Type B pancreatic cell (in vitro differentiated cells): ENCODE data around the gene MFAP5. TPM values are rescaled to one million over a fixed set of nuclear protein-coding genes. Genes with fewer than 3 reads are reported as not detected.

Source experiments
- DNase-seq: peaks from one replicate; pipeline ENCODE4 v3.0.0; 2021; ENCODE audit warnings: mixed read lengths; ENCODE audit not compliant: unreplicated experiment; ENCODE audit errors: extremely low spot score
- H3K27ac Mint-ChIP-seq: 2 replicates; pipeline ENCODE4 v1.8.0; 2021; ENCODE audit warnings: mild to moderate bottlenecking, mixed read lengths
- H3K27me3 Mint-ChIP-seq: 2 replicates; pipeline ENCODE4 v1.8.0; 2021; ENCODE audit warnings: mixed read lengths
- H3K36me3 Mint-ChIP-seq: 2 replicates; pipeline ENCODE4 v1.8.0; 2021; ENCODE audit warnings: mixed read lengths
- H3K4me1 Mint-ChIP-seq: one replicate; pipeline ENCODE4 v1.8.0; 2021; ENCODE audit warnings: mixed read lengths; ENCODE audit not compliant: unreplicated experiment
- H3K4me3 Mint-ChIP-seq: 2 replicates; pipeline ENCODE4 v1.8.0; 2021; ENCODE audit warnings: mild to moderate bottlenecking, mixed read lengths
- H3K9me3 Mint-ChIP-seq: 2 replicates; pipeline ENCODE4 v1.8.0; 2021; ENCODE audit warnings: mixed read lengths
- CTCF ChIP-seq: fragments of 200-600 bp; sonication (generic); conservative IDR thresholded peaks from 2 replicates; pipeline ENCODE4 v1.5.0; 2021; ENCODE audit warnings: antibody characterized with exemption, mild to moderate bottlenecking
- total RNA-seq: library from RNA; stranded (reverse); gene quantifications from 2 replicates; pipeline ENCODE4 v1.2.1, GENCODE V29; 2021; ENCODE audit warnings: low replicate concordance

Gene MFAP5
- total RNA-seq, 1 donor from 2014 or later = 1.4 TPM

DNA sequence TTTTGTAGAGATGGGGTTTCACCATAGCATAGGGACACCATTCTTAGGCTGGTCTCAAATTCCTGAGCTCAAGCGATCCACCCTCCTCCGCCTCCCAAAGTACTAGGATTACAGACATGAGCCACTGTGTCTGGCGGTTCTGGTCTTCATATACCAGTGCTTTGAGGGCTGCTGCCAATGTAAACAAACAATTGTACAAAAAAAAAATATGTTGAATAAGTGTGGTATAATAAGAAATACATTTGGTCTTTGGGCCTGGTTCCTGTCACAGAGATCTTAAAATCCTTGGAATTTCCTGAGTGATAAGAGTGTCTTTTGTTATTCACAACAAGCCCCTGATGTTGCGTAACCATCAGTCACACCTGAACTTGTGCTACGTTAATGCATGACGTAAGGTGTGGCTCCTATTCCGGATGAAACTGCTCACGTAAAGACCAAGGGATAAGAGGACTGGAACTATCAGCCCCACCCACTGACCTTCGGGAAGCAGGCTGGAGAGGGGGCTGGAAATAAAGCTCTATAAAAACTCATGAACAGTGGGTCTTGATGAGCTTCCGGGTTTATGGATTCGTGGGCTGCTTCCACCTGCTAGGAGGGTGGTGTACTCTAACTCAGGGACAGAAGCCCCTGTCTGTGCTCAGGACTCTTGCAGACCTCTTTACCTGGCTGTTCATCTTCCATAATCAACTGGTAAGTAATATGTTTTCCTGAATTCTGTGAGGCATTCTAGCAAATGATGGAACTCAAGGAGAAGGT lies 18.7 kb upstream of the MFAP5 start:
- peaks cover 11% of the 10 kb centered on the region for H3K9me3 Mint-ChIP-seq
- peaks cover 10% of the 10 kb centered on the region for H3K36me3 Mint-ChIP-seq
- no peaks in the 10 kb centered on the region for H3K27me3 Mint-ChIP-seq
- H3K4me1 Mint-ChIP-seq = peaks cover 7% of the 10 kb centered on the region
- TF ChIP-seq CTCF = no peak
- H3K4me3 Mint-ChIP-seq = peak overlapping the region; percentile 79
- peak overlapping the region; percentile 97 for H3K27ac Mint-ChIP-seq
- DNase-seq = no peak

DNA sequence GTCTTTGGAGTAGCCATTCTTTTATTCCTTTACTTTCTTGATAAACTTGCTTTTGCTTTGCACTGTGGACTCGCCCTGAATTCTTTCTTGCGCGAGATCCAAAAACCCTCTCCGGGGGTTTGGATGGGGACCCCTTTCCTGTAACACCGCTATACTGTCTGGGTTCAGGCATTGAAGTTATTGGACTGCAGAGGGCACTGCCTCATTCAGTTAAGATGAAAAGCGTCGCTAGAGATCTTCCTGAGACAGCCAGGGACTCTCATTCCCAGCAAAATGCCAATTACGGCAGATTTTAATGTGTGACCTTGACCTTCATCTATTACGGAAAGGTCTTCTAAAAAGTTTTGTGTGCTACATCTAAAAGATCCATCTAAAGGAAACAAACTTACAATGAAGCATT lies 17.9 kb upstream of the MFAP5 start:
- H3K27ac Mint-ChIP-seq = peak overlapping the region; percentile 97

DNA sequence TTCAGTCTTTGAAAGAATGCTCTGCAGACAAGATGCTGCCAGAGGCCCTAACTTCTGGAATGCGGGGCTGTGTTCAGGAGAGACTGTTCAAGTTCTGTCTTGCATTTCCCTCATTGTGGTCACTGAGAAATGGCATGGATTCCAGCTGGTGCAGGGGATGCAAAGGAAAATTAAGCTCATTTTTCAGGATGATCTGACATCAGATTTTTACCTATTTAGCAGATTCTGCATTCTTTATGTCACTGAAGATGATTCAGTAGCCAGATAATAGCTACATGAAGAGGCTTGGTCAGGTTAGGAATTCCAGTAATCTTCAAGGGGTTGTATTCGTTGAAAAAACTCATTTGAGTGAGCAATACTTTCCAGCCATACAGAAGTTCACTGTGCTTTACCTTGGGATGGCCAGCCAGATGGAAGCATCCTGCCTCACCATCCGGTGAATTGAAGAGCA lies 16.1 kb upstream of the MFAP5 start:
- Mint-ChIP-seq H3K27me3 (no peaks in the 10 kb centered on the region), H3K36me3 (peaks cover 10% of the 10 kb centered on the region), H3K9me3 (peaks cover 7% of the 10 kb centered on the region), H3K27ac (peak overlapping the region; percentile 97), H3K4me3 (peak overlapping the region; percentile 65), H3K4me1 (peaks cover 7% of the 10 kb centered on the region)
- TF ChIP-seq CTCF = no peak
- DNase-seq = no peak

More for the DNA sequence above, 17.9 kb upstream of the MFAP5 start:
- H3K4me1 Mint-ChIP-seq = peaks cover 7% of the 10 kb centered on the region
- H3K36me3 Mint-ChIP-seq = peaks cover 10% of the 10 kb centered on the region
- no peaks in the 10 kb centered on the region for H3K27me3 Mint-ChIP-seq
- no peak for TF ChIP-seq CTCF
- H3K9me3 Mint-ChIP-seq = peaks cover 11% of the 10 kb centered on the region
- peak overlapping the region; percentile 23 for H3K4me3 Mint-ChIP-seq
- no peak for DNase-seq

DNA sequence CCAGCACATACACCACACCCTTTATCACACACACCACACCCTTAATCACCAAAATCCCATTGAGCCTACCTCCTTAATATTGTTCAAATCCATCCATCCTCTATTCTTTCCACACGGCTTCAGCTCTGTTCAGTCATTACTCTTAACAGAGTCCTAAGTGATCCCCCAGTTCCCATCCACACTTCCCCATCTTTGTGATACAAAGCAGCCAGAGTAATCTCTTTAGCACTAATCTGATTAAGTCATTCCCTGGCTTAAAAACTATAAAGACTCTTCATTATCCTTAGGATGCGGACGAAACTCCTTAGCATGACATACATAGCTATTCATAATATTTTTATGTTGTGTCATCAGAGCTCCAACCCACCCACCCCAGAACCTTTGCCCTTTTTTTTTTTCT lies 14.7 kb upstream of the MFAP5 start:
- Mint-ChIP-seq H3K27ac (peak overlapping the region; percentile 4), H3K4me3 (no peak overlapping the region), H3K4me1 (peaks cover 7% of the 10 kb centered on the region), H3K9me3 (peaks cover 7% of the 10 kb centered on the region), H3K36me3 (peaks cover 10% of the 10 kb centered on the region), H3K27me3 (no peaks in the 10 kb centered on the region)
- DNase-seq = no peak
- TF ChIP-seq CTCF = no peak

- no peak overlapping the region for H3K27ac Mint-ChIP-seq
- no peaks in the 10 kb centered on the region for H3K27me3 Mint-ChIP-seq
- H3K9me3 Mint-ChIP-seq = peaks cover 7% of the 10 kb centered on the region
- peaks cover 10% of the 10 kb centered on the region for H3K36me3 Mint-ChIP-seq
- H3K4me1 Mint-ChIP-seq = peaks cover under 1% of the 10 kb centered on the region
- TF ChIP-seq CTCF = no peak
- H3K4me3 Mint-ChIP-seq = no peak overlapping the region
- DNase-seq = no peak
Observed at GRCh38 chr12:8676651-8677050, 14.0 kb upstream of the MFAP5 start.
